OCI-LY1 (cell line): ENCODE results near the gene ZNF556.

Experiments used
- H2AFZ ChIP-seq: fragments of 200-600 bp; sonication (generic), shearing (Covaris generic); 2 replicates; pipeline ENCODE4 v1.6.0; 2014; ENCODE audit warnings: antibody characterized with exemption, mild to moderate bottlenecking, low read length
- H3F3A ChIP-seq: fragments of 200-600 bp; sonication (generic), shearing (Covaris generic); 2 replicates; pipeline ENCODE4 v1.6.0; 2014; ENCODE audit warnings: mild to moderate bottlenecking, antibody characterized with exemption, low read length, moderate library complexity; ENCODE audit not compliant: insufficient read depth
- H3K27ac ChIP-seq: fragments of 200-600 bp; sonication (generic); 2 replicates; pipeline ENCODE4 v1.5.1; 2014; ENCODE audit warnings: low read length, mixed run types, mild to moderate bottlenecking, low read depth; ENCODE audit not compliant: poor library complexity, severe bottlenecking
- H3K27me3 ChIP-seq: fragments of 200-600 bp; sonication (generic); 2 replicates; pipeline ENCODE4 v1.6.0; 2014; ENCODE audit warnings: antibody characterized with exemption, mild to moderate bottlenecking, low read length, moderate library complexity; ENCODE audit not compliant: insufficient read depth
- H3K36me3 ChIP-seq: fragments of 200-600 bp; sonication (generic); 2 replicates; pipeline ENCODE4 v1.6.1; 2014; ENCODE audit warnings: mild to moderate bottlenecking, antibody characterized with exemption, low read length, moderate library complexity, mixed read lengths; ENCODE audit not compliant: insufficient read depth
- H3K4me1 ChIP-seq: fragments of 200-600 bp; sonication (generic); 2 replicates; pipeline ENCODE4 v1.5.1; 2014; ENCODE audit warnings: mild to moderate bottlenecking, low read length, moderate library complexity; ENCODE audit not compliant: insufficient read depth, severe bottlenecking
- H3K4me2 ChIP-seq: fragments of 200-600 bp; sonication (generic), shearing (Covaris generic); 2 replicates; pipeline ENCODE4 v1.6.1; 2014; ENCODE audit warnings: low read length
- H3K4me3 ChIP-seq: fragments of 200-600 bp; sonication (generic); 2 replicates; pipeline ENCODE4 v1.5.1; 2014; ENCODE audit warnings: low read length, low read depth, mild to moderate bottlenecking, mixed read lengths; ENCODE audit not compliant: poor library complexity, severe bottlenecking
- H3K79me2 ChIP-seq: fragments of 200-600 bp; shearing (Covaris generic); 2 replicates; pipeline ENCODE4 v1.6.1; 2016; ENCODE audit warnings: mixed run types, low read length, mixed read lengths; ENCODE audit not compliant: insufficient read depth
- H3K9ac ChIP-seq: fragments of 200-600 bp; sonication (generic), shearing (Covaris generic); 2 replicates; pipeline ENCODE4 v1.6.1; 2014; ENCODE audit warnings: mild to moderate bottlenecking, low read length, mixed read lengths
- H3K9me2 ChIP-seq: fragments of 200-600 bp; sonication (generic), shearing (Covaris generic); 2 replicates; pipeline ENCODE4 v1.6.1; 2014; ENCODE audit warnings: low read depth, mild to moderate bottlenecking, low read length, mixed read lengths
- H3K9me3 ChIP-seq: fragments of 200-600 bp; shearing (Covaris generic); 2 replicates; pipeline ENCODE4 v1.6.1; 2014; ENCODE audit warnings: low read length, mixed read lengths
- H4K20me1 ChIP-seq: fragments of 200-600 bp; sonication (generic), shearing (Covaris generic); 2 replicates; pipeline ENCODE4 v1.6.0; 2016; ENCODE audit warnings: mild to moderate bottlenecking, low read length; ENCODE audit not compliant: insufficient read depth
- CTCF ChIP-seq: fragments of 200-600 bp; sonication (generic), shearing (Covaris generic); IDR thresholded peaks from 2 replicates; pipeline ENCODE4 v1.5.1; 2017; ENCODE audit warnings: mild to moderate bottlenecking, antibody characterized with exemption, low read length, moderate library complexity, mixed read lengths
- EZH2 ChIP-seq: fragments of 200-600 bp; sonication (generic), shearing (Covaris generic); IDR thresholded peaks from 2 replicates; pipeline ENCODE4 v1.8.0; 2017; ENCODE audit warnings: borderline replicate concordance, mixed run types, mild to moderate bottlenecking, antibody characterized with exemption, low read length, moderate library complexity, mixed read lengths

The ZNF556 gene

GRCh38 chr19:2926341-2927031 lies 59.4 kb downstream of the ZNF556 start:
- Histone ChIP-seq H4K20me1 (no peaks in the 10 kb centered on the region), H3K9me2 (no peaks in the 10 kb centered on the region), H3K4me3 (no peak overlapping the region), H3F3A (no peaks in the 10 kb centered on the region), H3K4me1 (no peaks in the 10 kb centered on the region), H3K9me3 (no peaks in the 10 kb centered on the region), H3K36me3 (no peaks in the 10 kb centered on the region), H3K9ac (no peak overlapping the region), H3K4me2 (no peak overlapping the region), H3K79me2 (no peaks in the 10 kb centered on the region), H3K27me3 (no peaks in the 10 kb centered on the region), H3K27ac (no peak overlapping the region), H2AFZ (no peak overlapping the region)
- no peak for TF ChIP-seq EZH2
- no peak for TF ChIP-seq CTCF

- Histone ChIP-seq H3K27ac (no peak overlapping the region), H3K27me3 (no peaks in the 10 kb centered on the region), H3K9me2 (no peaks in the 10 kb centered on the region), H3K4me2 (no peak overlapping the region), H3K36me3 (no peaks in the 10 kb centered on the region), H3K79me2 (no peaks in the 10 kb centered on the region), H3K9me3 (no peaks in the 10 kb centered on the region), H3F3A (no peaks in the 10 kb centered on the region), H3K9ac (no peak overlapping the region), H2AFZ (no peak overlapping the region), H3K4me3 (no peak overlapping the region), H3K4me1 (no peaks in the 10 kb centered on the region), H4K20me1 (no peaks in the 10 kb centered on the region)
- TF ChIP-seq CTCF (no peak), EZH2 (no peak)
Observed at GRCh38 chr19:2927032-2927430, 59.9 kb downstream of the ZNF556 start.
